Retinal pigment epithelial cell (primary cell): ENCODE results near the gene EPOP.

Experiments used
- DNase-seq: peaks from one replicate; pipeline ENCODE4 v3.0.0-alpha.2; 2010; ENCODE audit warnings: low read depth
- H3K4me3 ChIP-seq: 2 replicates; pipeline ENCODE4 v1.5.1; 2011; ENCODE audit warnings: mild to moderate bottlenecking, low read length, control low read depth, moderate library complexity
- CTCF ChIP-seq: conservative IDR thresholded peaks from 2 replicates; pipeline ENCODE4 v1.5.1; 2011; ENCODE audit warnings: low read depth, low read length, control low read depth, inconsistent platforms

EPOP gene

GRCh38 chr17:38716368-38717005, 41.7 kb upstream of the EPOP start:
- DNase-seq: no peak
- no peak overlapping the region for H3K4me3 ChIP-seq
- no peak for TF ChIP-seq CTCF

- no peak for DNase-seq
- no peak for TF ChIP-seq CTCF
- H3K4me3 ChIP-seq: no peak overlapping the region
Observed at GRCh38 chr17:38715216-38715943, 40.6 kb upstream of the EPOP start.

- DNase-seq: no peak
- H3K4me3 ChIP-seq: no peak overlapping the region
- no peak for TF ChIP-seq CTCF
Observed at GRCh38 chr17:38713456-38714075, 38.8 kb upstream of the EPOP start.

- H3K4me3 ChIP-seq: no peak overlapping the region
- no peak for TF ChIP-seq CTCF
- no peak for DNase-seq
Observed at GRCh38 chr17:38712593-38712992, 37.8 kb upstream of the EPOP start.

- H3K4me3 ChIP-seq: no peak overlapping the region
- DNase-seq: no peak
- no peak for TF ChIP-seq CTCF
Observed at GRCh38 chr17:38711792-38712571, 37.2 kb upstream of the EPOP start.

- DNase-seq: no peak
- no peak overlapping the region for H3K4me3 ChIP-seq
- no peak for TF ChIP-seq CTCF
Observed at GRCh38 chr17:38710985-38711384, 36.2 kb upstream of the EPOP start.
